NK-92 treated with Interleukin-12 subunit alpha and Interleukin-12 subunit beta, amount 100 ng/mL, for 24 hours (cell line): ENCODE measurements around the gene CLUH.
"Not testable (repeated sequence)": the region's sequence is repeated elsewhere in the genome, so short reads cannot be mapped to it uniquely, and the experiment has no call there.

ENCODE experiments used
- DNase-seq: peaks from one replicate; lab custom pipeline; 2025; lab: John Stamatoyannopoulos, UW

The CLUH gene

DNA sequence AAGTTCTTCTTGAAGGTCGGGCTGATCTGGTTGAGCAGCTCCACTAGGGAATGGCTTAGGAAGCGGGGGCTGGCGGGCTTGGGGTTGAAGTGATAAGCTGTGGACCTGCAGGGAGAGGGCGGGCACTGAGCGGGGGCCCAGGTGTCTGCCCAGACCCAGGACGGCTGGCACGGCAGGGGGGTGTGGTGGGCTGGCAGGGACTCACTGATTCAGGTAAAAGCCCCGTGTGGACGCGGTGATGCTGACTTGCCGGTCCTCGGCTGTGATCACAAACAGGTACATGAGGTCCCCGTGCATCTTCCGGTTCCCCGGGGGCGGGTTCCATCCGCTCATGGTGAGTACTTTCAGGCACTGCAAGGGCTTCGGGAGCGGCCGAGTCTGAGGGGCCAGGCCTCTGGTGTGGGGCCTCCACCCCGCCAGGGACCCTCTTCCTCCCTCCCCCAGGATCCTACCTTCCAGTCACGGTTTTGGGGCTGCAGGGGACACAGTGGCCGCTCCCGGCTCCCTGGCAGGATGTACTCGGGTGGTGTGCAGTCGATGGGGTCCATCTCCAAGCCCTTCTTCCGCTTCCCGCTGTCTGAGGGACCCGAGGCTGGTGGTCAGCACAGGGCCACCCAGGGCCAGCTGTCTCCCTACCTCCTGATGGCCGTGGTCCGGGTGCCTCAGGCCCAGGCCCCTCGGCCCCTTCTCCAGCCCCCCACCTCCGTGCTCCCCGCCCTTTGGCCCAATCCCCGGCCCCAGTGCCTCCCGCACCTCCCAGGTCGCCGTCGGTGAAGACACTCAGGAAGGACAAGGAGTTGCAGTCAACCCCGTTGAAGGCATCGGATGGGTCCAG lies 10.2 kb downstream of the CLUH start:
- DNase-seq = no peak

DNA sequence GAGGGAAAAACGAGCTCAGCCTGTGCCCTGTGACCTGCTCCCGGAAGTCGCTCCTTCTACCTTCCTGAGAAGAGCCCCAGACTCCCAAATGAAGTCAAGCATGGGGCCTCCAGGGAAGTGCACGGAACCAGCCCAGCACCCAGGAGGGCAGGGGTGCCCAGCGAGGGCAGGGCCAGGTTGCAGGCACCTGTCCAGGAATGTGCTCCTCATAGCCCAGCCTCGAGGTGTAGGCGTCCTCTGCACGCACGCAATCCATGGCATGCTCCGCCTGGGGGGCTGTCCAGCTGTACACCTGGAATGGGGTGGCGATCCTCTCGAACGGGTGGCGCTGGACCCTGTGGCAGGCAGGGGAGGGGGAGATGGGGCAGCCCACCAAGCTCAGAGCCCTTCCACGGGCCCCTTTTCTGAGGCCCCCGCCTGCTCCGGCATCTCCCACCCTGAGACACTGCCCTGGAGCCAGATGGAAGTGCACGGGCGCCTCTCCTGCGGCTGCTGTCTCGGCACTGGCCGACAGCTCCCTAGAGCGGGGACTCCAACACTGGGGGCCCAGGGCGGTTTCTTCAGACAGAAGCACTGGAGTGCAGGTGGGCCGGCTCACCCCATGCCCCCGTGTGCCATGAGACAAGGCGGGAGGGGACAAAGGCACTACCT lies 10.9 kb downstream of the CLUH start:
- no peak for DNase-seq

DNA sequence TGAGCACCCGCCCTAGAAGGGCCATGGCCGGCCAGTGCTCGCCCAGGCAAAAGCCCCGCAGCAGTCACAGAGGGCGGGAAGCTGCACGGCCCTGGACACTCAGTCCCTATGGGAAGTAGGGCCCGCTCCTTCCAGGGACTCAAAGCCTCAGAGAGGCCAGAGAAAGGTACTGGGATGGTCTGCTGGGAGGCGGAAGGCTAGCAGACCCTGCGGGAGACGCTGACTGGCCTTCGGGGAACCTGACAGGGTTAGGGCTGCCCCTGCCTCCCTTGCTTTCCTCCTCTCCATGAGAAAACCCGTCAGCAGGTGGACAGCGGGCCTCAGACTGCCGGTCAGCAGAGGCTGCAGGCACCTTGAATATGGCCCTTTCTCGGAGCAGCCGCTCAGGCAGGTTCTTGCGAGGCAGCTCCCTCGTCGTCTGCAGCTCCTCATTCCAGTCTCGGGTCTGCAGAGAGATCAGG lies 11.5 kb downstream of the CLUH start:
- no peak for DNase-seq

DNA sequence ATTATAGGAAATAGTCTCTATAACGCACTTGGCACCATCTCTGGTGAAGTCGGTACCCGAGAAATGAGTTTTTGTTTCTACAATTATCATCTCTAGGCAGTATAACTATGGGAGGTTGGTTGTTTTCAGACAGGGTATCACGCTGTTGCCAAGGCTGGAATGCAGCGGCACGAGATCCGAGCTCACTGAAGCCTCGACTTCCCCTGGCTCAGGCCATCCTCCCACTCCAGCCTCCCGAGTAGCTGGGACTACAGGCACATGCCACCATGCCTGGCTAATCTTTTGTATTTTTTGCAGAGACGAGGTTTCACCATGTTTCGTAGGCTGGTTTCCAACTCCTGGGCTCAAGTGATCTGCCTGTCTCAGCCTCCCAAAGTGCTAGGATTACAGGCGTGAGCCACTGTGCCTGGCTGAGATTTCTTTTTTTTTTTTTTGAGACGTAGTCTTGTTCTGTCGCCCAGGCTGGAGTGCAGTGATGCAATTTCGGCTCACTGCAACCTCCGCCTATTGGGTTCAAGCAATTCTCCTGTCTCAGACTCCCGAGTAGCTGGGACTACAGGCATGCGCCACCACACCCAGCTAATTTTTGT lies 12.3 kb downstream of the CLUH start:
- not testable (repeated sequence) for DNase-seq

DNA sequence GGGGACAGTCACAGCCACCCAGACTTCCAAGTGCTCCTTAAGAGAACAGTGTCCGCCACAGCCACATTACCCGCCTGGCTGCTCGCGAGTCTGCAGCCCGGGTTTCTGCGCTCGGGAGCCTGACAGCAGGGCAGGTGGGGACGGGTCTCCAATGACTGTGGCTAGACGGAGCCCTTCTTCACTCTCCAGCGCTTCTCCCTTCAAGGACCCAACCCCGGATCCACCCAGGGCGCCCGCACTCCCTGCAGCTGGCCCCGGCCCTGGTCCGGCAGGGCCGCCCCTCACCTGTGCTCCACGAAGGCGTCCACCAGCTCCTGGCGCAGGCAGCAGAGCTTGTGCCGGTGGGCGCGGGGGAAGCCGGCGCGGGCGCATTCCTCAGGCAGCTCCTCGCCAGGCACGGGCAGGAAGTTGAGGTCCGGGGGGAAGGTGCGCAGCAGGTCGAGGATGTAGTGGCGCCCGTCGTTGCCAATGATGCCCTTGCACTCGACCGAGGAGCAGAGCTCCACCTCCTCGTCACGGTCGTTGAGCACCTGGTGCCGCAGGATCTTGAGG lies 13.9 kb downstream of the CLUH start:
- DNase-seq = no peak

DNA sequence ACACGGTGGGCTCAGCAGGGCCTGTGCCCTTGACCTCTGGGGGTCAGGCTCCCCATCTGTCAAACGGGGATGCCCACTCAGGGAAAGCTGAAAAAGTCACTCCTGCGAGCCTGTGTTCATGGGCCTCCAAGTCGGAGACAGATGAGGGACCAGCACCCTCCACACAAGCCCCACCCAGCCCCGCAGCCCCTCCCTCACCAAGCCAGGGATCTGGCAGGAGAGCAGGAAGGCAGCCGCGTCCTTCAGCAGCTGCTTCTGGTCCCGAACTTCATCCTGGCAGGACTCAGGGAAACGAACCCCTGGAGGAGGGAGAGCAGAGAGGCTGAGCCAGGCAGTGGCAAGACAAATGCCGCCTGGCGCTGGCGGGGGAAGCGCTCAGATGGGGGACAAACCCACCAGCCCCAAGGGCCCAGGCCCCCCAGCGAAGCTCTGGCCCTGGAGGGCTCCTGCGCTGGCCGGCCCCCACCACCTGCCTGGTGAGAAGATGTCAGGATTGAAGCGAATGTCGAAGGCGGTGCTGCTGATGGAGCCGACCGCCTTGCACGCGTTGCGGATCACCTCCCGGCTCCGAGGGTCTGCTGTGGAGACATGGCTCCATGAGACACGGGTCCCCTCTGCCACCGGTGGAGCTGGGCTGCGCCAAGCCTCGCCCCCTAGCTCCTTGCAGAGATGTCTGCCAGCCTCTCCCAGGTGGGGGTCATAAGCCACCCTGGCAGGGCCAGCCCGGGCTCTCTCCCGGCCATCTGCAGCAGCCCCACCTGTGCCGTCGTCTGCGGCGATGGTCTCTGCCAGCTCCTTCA lies 15.4 kb downstream of the CLUH start:
- no peak for DNase-seq

DNA sequence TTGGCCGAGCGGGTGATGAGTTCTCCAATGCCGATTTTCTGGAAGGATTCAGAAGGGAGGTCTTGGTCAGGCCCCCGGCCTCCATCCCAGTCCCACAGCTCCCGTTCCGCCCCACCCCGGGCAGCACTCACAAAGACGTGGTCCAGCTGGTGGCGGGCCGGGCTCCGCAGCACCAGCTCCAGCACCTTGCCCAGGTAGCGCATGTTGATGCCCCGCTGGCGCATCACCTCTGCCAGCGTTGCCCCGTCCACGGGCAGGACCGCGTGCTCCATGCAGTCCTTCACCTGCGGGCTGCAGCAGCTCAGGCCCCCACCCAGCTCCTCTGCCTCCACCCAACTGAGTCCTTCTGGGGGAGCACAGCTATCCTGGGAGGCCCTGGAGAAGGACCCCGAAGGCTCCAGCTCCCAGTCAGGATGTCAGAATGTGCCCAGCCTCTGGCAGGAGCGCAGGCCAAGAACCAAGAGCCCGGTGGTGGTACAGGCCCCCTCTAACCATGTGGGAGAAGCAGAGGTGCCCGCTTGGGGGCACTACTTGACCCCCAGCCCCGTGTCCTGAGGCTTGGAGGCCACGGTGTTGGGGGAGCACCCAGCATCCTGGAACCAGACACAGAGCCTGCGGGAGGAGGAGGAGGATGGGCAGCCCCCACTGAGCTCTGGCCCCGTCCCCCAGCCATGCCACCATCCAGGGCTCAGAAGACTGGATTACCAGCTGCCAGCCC lies 16.2 kb downstream of the CLUH start:
- no peak for DNase-seq

DNA sequence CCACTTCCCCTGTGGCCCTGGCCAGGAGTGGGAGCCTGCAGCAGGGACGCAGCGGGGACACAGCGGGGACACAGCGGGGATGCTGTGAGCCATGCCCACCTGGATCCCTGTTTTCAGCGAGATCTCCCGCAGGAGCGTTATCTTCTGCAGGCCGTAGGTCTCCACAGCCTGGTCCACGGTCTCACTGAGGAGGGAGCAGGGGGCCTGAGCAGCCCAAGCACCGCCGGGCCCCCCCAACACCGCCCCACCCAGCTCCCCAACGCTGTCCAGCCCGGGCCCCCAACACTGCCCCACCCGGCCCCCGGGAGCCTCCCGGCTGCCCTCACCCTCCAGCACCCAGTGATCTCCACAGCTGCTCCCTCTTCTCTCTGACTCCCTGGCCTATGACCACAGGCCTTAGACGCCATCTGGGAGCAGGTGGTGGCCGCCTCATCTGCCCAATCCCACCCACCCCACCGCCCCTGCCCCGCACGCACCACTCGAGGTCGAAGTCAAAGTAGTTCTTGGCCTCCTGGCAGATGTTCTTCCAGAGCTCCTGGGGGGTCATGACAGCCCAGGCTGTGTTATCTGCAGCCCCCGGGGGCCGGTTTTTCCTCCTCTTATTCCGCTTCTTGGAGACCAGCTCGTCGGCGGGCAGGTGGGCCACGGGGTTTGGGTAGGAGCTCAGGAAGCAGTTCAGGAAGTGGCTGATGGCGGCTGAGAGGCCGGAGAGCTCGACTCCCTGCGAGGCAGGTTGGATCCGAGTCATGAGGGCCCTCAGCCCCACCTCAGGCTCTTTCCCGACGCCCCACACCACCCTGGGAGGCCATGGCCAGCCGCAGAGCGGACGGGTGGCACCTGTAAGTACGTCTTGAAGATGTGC lies 17.0 kb downstream of the CLUH start:
- DNase-seq = no peak

DNA sequence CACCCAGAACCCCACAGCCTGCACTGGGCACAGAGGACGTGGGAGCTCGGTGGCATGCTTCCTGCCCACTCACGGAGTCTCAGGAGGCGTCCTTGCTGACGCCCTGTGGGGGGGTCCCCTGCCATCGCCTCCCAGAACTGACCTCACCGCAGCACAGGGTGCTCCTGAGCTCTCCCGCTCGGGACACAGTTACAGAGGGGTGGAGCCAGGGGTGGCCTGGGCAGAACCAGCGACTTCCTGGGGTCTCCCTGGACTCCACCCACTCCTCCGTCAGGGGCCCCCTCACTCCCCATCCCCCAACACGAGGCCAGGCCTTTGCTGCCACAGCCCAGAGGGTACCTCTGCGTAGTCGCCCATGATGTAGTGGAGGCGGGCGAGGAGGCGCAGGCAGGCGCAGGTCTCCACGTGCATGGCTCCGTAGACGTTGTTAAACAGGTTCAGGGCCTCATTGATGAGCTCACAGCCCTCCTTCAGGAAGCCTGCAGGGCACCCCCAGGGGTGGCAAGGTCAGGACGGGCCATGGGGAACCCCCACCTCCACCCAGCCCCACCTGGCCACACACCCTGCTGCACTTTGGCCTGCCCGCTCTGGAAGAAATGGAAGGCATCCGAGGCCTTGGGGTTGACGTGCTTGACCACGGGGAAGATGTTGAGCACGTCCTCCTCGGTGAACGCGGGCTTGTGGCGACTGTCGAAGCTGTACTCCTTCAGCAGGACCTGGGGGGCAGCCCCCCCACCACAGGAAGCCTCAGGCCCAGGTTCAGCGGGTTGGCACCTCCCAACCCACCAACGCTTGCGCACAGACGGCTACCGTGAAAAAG lies 17.8 kb downstream of the CLUH start:
- no peak for DNase-seq

DNA sequence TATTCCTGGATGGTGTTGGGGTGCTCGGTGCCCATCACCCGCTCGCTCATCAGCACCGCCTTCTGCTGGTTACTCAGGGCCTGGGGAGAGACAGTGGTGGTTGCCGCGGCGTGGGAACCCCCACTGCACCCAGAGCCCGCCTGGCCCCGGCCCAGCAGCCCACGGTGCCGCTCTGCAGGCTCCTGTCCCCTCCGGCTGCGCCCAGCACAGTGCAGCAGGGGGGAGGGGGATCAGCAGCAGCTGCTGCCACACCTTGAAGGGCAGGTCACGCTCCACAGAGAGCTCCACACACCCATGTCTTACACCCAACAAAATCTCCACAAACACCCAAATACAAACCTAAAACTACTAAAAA lies 18.8 kb downstream of the CLUH start:
- no peak for DNase-seq

DNA sequence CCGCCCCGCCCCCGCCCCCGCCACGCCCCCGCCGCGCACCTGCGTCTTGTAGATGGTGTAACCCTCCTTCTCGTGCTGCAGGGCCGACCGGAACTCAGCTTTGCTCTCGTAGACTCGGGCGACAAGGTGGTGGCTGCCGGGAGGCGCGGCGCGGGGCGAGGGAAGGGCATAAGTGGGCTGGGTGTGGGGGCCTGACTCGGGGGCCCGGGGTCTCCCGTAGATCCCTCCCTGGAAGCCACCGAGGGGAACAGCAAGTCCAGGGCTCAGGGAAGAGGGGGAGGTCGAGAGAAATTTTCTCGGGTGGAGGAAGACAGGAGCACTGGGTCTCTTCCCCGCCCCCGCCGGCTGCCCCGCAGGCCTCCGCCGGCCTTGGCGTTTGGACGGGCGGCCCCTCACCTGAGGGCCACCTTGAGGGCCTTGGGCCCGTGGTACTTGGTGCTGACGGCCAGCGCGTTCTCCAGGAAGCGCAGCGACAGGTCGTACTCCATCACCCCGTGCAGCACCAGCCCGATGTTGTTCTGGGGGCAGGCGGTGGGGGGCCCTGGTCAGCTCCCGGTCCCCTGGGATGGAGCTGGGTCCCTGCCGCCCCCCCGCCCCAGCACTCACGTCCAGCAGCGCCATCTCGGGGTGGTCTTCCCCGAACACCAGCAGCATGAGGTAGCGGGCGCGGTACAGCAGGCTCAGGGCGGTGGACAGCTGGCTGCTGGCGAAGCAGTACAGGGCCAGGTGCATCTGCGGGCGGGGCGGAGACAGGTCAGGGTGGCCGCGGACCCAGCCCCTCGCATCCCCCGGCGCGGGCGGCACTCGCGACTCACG lies 19.4 kb downstream of the CLUH start:
- no peak for DNase-seq

DNA sequence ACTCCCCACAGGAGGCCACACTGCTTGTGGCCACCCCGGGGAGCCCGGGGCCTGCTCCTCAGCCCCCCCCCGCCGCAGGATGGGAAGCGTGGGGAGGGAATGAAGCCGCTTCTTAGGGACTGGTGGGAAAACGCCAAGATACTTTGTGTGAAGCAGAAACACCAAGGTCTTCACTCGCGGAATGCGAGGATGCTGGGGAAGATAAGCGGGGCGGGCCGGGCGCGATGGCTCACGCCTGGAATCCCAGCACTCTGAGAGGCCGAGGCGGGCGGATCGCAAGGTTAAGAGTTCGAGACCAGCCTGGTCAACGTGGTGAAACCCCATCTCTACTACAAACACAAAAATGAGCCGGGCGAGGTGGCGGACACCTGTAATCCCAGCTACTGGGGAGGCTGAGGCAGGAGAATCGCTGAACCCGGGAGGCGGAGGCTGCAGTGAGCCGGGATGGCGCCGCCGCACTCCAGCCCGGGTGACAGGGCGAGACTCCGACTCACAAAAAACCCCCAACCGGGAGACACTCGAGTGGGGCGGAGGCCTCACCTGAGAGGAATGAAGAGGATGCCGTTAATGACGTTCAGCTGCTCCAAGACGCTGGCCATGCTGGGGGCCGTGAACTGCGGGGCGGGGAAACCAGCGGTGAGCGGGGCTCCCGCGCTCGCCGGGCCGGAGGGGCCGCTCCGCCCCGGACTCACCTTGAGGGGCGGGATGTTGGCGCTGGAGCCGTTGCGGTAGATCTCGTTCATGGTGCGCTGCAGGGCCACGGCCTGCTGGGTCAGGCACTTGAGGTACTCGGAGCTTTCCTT lies 20.3 kb downstream of the CLUH start:
- DNase-seq = no peak

DNA sequence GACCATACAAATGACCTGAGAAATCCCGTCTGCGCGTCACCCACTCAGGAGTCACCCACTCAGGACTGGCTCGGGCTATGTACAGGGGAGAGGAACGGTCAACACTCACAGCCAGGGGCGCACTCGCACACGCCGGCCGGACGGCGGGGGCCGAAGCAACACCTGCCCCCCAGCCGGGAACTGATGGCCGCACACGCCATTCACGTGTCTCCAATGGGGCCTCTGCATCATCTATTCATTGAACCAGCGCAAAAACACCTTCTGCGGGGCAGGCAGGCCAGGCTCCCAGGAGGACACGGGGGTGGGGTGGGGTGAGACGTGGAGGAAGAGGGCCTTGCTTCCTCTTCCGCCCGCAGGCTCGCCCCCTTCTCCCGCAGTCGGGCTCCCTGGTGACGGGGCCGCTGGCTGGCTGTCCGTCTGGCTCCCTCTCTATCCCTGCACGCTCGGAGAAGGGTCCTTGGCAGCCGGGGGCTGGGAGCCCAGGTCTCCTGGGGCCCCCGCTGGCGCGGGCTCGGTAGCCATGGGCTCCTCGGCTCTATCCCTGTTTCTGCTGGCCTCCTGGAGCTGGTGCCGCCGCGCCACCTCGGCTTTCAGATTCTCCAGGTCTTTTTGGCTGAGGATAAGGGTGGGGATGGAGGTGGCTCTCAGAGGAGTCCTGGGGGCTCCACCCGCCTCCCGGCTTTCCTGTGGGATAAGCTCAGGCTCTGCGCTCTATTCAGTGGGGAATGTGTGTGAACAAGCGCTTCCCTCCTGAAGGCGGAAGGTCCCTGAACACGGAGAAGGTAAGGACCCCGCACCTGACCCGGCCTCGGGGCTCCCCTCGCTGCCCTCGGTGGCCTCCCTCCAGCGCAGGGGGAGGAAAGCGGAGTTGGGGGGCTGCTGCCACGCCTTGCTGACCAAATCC lies 21.1 kb downstream of the CLUH start:
- no peak for DNase-seq

DNA sequence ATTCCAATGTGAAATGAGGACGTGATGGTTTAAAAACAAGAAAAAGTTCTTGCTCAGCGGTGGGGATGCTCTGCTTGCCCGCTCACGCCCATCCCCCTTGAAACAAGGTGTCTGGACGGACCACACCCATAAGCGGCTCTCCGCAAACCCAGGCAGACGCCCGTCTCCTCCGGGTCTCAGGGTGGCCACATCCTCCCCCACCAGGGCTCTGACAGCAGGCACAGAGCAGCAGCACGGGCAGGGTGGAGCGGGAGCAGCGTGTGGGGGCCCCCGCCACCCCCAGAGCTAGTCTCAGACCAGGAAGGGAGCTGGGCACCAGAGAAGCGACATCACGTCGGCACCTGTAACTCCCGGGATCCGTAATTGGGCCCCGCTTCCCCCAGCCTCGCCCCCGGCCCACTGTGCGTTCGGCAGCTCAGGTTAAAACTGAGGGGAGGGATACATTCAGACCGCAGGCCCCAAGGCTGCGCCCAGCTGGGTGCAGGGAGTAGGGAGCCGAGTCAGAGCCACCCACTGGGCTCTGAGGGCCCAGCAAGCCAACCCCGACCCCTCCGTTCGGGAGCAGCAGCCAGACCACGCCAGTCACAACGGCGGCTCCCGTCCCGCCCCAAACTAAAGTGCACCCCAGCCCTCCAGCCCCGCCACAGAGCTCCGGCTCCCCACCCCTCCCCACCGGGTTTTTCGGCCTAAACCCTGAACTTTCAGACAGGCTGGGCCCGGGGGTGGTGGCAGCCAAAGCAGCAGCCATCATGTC lies 22.0 kb downstream of the CLUH start:
- no peak for DNase-seq

DNA sequence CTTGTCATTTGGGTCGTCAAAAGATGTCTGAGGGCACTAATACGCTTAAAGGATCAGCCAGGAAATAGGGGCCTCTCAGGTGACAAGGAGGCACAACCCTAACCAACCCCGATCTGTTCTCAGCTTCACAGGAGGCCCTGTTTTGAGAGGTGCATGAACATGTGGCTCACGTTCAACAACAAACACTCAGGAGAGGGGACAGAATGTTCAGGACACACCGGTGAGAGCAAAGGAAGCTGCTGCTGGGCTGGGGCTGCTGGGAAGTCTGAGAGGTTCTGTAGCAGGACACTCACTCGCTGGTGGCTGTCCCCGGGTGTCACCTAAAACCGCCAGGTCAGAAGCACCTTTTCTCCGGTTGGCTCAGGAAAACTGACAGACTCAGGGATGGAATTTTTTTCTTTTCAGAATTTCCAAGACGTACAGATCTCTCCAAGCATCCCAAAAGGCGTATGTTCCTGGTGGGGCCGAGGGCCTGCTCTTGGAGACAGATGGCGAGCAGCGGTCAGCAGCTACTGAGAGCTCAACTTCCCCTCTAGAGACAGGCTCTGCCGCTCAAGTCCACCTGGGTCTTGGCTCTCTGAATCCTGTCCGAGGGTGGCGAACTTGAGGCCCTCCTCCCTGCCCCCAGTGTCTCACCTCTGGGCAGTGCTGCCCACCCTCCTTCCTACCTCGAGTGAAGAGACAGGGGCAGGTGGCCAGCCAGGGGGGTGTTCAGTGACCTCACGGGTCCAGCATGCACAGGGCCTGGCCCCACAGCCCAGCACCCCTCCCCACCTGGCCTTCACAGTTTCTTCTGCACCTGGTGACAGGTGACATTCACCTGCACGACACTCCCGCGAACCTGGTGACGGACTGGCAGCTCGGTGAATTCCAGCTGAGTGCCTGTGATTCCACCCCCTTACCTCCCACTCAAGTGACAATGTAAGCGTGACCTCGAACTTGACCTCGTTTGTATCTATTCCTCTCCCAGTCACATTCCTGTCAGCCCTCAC lies 22.9 kb downstream of the CLUH start:
- no peak for DNase-seq
